Pancreas (tissue), 10 donors: ENCODE measurements around the gene TSPAN17. TPM values are rescaled to one million over a fixed set of nuclear protein-coding genes. Genes with fewer than 3 reads are reported as not detected.
A peak's percentile ranks its signal among the peaks of the same experiment; 100 is the strongest.

Experiments used
- ATAC-seq, 4 donors: fragments of 200-7000 bp; cut with Tn5 transposase; one replicate each; pipeline versions ENCODE4 v1.8.0 to v1.9.1; 2020; ENCODE audit warnings: mild to moderate bottlenecking in 4 of 4, moderate library complexity in 4 of 4
- DNase-seq, 6 donors: peaks; one replicate each; pipeline ENCODE4 v3.0.0-alpha.2; 2020
- FAIRE-seq: peaks from 2 replicates; lab custom pipeline; 2012; peaks lifted over from hg19 to GRCh38; lab: Jason Lieb, UNC
- H3K27ac ChIP-seq, 4 donors: fragments of 200-600 bp; sonication (generic); 1 replicate in 3 of 4; 2 replicates in 1 of 4; pipeline versions ENCODE4 v1.5.0 to v1.8.0; 2020
- H3K27me3 ChIP-seq, 4 donors: fragments of 200-600 bp; one replicate each; pipeline ENCODE4 v1.8.0; 2021
- H3K36me3 ChIP-seq, 3 donors: fragments of 200-600 bp; sonication (generic) in 1 of 3; one replicate each; pipeline versions ENCODE4 v1.5.0 to v1.8.0; 2020 to 2021
- H3K4me1 ChIP-seq, 3 donors: fragments of 200-600 bp; one replicate each; pipeline ENCODE4 v1.8.0; 2021
- H3K4me3 ChIP-seq, 4 donors: fragments of 200-600 bp; sonication (generic) in 2 of 4; one replicate each; pipeline versions ENCODE4 v1.5.0 to v1.8.0; 2020 to 2021
- H3K9me3 ChIP-seq, 4 donors: fragments of 200-600 bp; one replicate each; pipeline ENCODE4 v1.8.0; 2021
- CTCF ChIP-seq, 4 donors: fragments of 200-600 bp; sonication (generic) in 3 of 4; IDR thresholded peaks; one replicate each; pipeline versions ENCODE4 v1.5.0 to v1.8.0; 2021; ENCODE audit warnings: antibody characterized with exemption in 4 of 4
- WGBS, 2 donors: extraction: QIAGEN DNeasy Blood & Tissue Kit; methylation state at CpG; one replicate each; pipeline ENCODE4 v1.1.7; 2013; 5-methylcytosine and 5-hydroxymethylcytosine counted together
- intact Hi-C, 3 donors: fragments of 100-400 bp; cut with DNase I; formaldehyde crosslinking; loops; one replicate each; pipeline versions ENCODE4 v1.11.1 to v1.14.2; 2022
- polyA plus RNA-seq, 2 donors: library from polyadenylated mRNA; stranded (reverse); fragments of 200-250 nt; gene quantifications; one replicate each; pipeline ENCODE4 v1.2.3, GENCODE V29; 2013
- total RNA-seq, 6 donors: library from RNA; stranded (reverse); fragmentation: NEBNext Ultra II Directional in 4 of 6; extraction: Animal tissue kit (Norgen Biotek cat#: 25700) in 4 of 6; gene quantifications; one replicate each; pipeline versions ENCODE4 v1.2.1 to v1.2.4, GENCODE V29; 2021 to 2023
- donor health status: healthy with polysubstance abuse.
- donor health status: DM: no; HTN: no; CAD: no; lungs with moderate emphysema.
- donor health status: DM: no; HTN: no; CAD: no.
- donor health status: control.
- donor health status: control.
- donor health status: Bipolar disorder and iron deficiency.
- donor health status: DM: yes; HTN: yes; CAD: no.
- donor health status: DM: no; HTN: no; CAD: no.
- donor health status: DM: no; HTN: no; CAD: no.
- donor health status: DM: yes; HTN: yes; CAD: no.

TSPAN17 gene
- total and polyA plus RNA-seq, 8 donors = 12.4 to 30.1 (median 18.7) TPM

DNA sequence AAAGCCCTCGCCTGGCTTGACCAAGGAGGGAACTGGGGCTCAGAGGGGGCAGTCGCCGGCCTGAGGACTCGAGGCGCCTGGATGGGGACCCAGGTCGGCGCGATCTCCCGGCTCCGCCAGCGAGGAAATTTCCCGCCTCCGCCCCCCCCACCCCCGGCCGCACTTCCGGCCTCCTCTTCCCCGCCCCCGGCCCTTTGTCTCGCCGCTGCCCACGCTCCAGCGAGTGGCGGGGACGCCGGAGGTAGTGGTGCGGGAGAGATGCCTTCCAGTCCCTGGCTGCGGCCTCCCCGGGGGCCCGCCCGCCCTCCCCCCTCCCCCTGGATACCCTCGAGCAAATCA lies 36.9 kb upstream of the TSPAN17 start:
- Histone ChIP-seq H3K9me3 (no peaks in the 10 kb centered on the region), H3K27me3 (no peaks in the 10 kb centered on the region), H3K4me1 (no peaks in the 10 kb centered on the region), H3K4me3 (peak overlapping the region; percentile 29 to 69 (median 43)), H3K27ac (no peak overlapping the region), H3K36me3 (no peaks in the 10 kb centered on the region)
- ATAC-seq (peak in 2 of 4 donors; percentile 10 to 13), FAIRE-seq (no peak), DNase-seq (no peak)
- intact Hi-C loops = no loop called here
- TF ChIP-seq CTCF (IDR thresholded peaks at IDR 0.05) = no peak
- WGBS, 2 donors = 2 to 4% methylated on average over 22 to 31 of the region's 31 CpGs

DNA sequence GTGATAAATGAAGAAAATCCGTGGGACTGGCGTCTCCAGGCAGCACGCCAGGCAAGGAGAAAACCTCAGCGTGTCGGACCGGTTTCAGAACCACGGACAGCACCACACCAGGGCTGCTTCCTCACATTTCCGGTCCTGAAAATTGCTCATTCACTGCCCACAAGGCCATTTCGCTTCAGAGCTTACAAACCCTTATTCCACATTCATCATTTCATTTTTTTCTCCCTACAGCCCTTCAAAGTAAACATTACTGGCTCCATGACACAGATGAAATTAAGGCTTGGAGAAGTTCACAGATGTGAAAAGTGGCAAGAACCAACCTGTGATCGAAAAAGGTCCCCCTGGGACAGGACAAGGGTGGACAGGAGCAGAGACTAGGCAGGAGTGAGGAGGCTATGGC lies 35.8 kb upstream of the TSPAN17 start:
- FAIRE-seq (no peak), ATAC-seq (peak in 3 of 4 donors; percentile 50 to 70 (median 51)), DNase-seq (peak in 5 of 6 donors; percentile 63 to 85 (median 80))
- no peak overlapping the region for H3K27ac ChIP-seq
- H3K9me3 ChIP-seq = no peaks in the 10 kb centered on the region
- no peak overlapping the region for H3K4me3 ChIP-seq
- intact Hi-C loops = no loop called here
- no peaks in the 10 kb centered on the region for H3K4me1 ChIP-seq
- H3K36me3 ChIP-seq = no peaks in the 10 kb centered on the region
- TF ChIP-seq CTCF (IDR thresholded peaks at IDR 0.05) = no peak
- WGBS, 2 donors = 9 to 11% methylated on average over 10 of the region's 10 CpGs
- no peaks in the 10 kb centered on the region for H3K27me3 ChIP-seq

DNA sequence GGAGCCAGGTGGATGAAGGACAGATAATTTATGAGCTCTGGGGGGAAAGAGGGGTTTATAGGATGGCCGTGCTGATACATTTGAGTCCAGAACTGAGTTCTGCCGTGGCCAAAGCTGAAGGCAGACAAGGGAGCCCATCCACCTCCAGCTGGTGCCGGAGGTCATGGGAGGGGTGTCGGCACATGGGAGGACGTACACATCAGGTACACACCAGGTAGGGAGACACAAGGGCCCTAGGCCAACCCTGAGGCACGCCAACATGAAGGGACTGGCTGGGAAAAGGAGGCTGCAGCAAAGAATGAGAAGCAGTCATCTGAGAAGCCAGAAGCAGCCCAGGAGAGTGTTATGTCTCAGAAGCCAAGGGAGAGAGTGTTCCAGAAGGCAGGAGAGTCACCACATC lies 35.3 kb upstream of the TSPAN17 start:
- FAIRE-seq = no peak
- TF ChIP-seq CTCF (IDR thresholded peaks at IDR 0.05) = no peak
- H3K4me1 ChIP-seq = no peaks in the 10 kb centered on the region
- no peaks in the 10 kb centered on the region for H3K9me3 ChIP-seq
- no peaks in the 10 kb centered on the region for H3K36me3 ChIP-seq
- intact Hi-C loops = no loop called here
- no peak overlapping the region for H3K27ac ChIP-seq
- WGBS, 2 donors = 75 to 78% methylated on average over 6 of the region's 6 CpGs
- no peak for ATAC-seq
- H3K4me3 ChIP-seq = no peak overlapping the region
- no peak for DNase-seq
- H3K27me3 ChIP-seq = no peaks in the 10 kb centered on the region

GRCh38 chr5:176612855-176613254 lies 34.4 kb upstream of the TSPAN17 start:
- no peak for TF ChIP-seq CTCF (IDR thresholded peaks at IDR 0.05)

GRCh38 chr5:176614805-176615478 lies 32.3 kb upstream of the TSPAN17 start:
- no peak for ATAC-seq
- no peaks in the 10 kb centered on the region for H3K9me3 ChIP-seq
- H3K27ac ChIP-seq = no peak overlapping the region
- peaks cover 0 to 12% (median 2%) of the 10 kb centered on the region in 4 donors for H3K27me3 ChIP-seq
- H3K4me3 ChIP-seq = no peak overlapping the region
- intact Hi-C loops = no loop called here
- H3K4me1 ChIP-seq = peaks cover 0 to 5% (median 0%) of the 10 kb centered on the region in 3 donors
- WGBS, 2 donors = 47 to 58% methylated on average over 7 to 8 of the region's 8 CpGs
- no peaks in the 10 kb centered on the region for H3K36me3 ChIP-seq
- no peak for TF ChIP-seq CTCF (IDR thresholded peaks at IDR 0.05)
- no peak for DNase-seq
- FAIRE-seq = no peak

More at GRCh38 chr5:176612855-176613254, 34.4 kb upstream of the TSPAN17 start:
- Histone ChIP-seq H3K4me1 (no peaks in the 10 kb centered on the region), H3K36me3 (no peaks in the 10 kb centered on the region), H3K9me3 (no peaks in the 10 kb centered on the region), H3K27ac (no peak overlapping the region), H3K27me3 (peaks cover 0 to under 1% (median 0%) of the 10 kb centered on the region in 4 donors), H3K4me3 (no peak overlapping the region)
- FAIRE-seq = no peak
- intact Hi-C loops = no loop called here
- no peak for ATAC-seq
- DNase-seq = no peak
- WGBS, 2 donors = 43 to 47% methylated on average over 2 of the region's 2 CpGs
